ENCODE measurements around the gene IGFALS. TPM values are rescaled to one million over a fixed set of nuclear protein-coding genes. Genes with fewer than 3 reads are reported as not detected.

Gene IGFALS
- total RNA-seq, 1 donor from 2014 or later: 0.17 TPM

DNA sequence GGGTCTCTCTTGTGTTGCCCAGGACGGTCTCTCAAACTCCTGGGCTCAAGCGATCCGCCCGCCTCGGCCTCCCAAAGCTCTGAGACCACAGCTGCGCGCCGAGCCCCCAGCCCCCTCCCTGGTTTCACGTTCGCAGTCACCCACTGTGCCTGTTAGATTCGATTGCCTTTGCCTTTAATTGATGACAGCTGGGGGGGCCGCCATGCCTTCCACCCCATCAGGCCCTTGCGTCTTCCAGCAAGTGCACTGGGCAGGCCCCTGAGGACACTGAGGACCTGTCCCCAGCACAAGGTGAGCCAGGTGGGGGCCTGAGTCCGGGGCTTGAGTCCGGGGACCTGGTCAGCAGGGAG lies 3.3 kb downstream of the IGFALS start:
- Mint-ChIP-seq H3K4me3 (no peak overlapping the region), H3K4me1 (ENCODE audit: unreplicated experiment) (no peaks in the 10 kb centered on the region), H3K27ac (no peak overlapping the region), H3K9me3 (no peaks in the 10 kb centered on the region), H3K36me3 (no peaks in the 10 kb centered on the region), H3K27me3 (no peaks in the 10 kb centered on the region)
- TF ChIP-seq, protein P1, sequence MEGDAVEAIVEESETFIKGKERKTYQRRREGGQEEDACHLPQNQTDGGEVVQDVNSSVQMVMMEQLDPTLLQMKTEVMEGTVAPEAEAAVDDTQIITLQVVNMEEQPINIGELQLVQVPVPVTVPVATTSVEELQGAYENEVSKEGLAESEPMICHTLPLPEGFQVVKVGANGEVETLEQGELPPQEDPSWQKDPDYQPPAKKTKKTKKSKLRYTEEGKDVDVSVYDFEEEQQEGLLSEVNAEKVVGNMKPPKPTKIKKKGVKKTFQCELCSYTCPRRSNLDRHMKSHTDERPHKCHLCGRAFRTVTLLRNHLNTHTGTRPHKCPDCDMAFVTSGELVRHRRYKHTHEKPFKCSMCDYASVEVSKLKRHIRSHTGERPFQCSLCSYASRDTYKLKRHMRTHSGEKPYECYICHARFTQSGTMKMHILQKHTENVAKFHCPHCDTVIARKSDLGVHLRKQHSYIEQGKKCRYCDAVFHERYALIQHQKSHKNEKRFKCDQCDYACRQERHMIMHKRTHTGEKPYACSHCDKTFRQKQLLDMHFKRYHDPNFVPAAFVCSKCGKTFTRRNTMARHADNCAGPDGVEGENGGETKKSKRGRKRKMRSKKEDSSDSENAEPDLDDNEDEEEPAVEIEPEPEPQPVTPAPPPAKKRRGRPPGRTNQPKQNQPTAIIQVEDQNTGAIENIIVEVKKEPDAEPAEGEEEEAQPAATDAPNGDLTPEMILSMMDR (conservative IDR thresholded peaks at IDR 0.05): no peak
- DNase-seq (ENCODE audit: extremely low spot score, unreplicated experiment): no peak

DNA sequence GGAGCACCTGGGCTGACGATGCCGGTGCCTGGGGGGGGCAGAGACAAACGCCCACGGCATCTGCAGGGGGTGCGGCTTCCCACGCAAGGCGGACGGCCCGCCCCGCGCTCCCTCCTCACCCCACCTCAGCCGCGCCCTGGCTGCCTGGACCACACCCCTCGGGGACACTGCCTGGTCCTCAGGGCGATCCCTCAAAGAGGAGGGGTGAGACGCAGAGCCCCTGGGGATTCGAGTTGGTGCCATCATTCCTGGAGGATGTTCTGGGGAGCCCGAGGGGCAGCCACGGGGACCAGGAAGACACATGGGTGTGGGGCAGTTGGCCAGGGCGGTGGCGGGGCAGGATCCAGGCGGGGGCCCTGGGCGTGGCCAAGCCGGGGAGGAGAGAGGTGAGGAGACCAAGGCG lies 3.9 kb downstream of the IGFALS start:
- Mint-ChIP-seq H3K27me3 (no peaks in the 10 kb centered on the region), H3K4me1 (ENCODE audit: unreplicated experiment) (no peaks in the 10 kb centered on the region), H3K9me3 (no peaks in the 10 kb centered on the region), H3K27ac (no peak overlapping the region), H3K4me3 (no peak overlapping the region), H3K36me3 (no peaks in the 10 kb centered on the region)
- TF ChIP-seq, protein P1 (conservative IDR thresholded peaks at IDR 0.05): no peak
- no peak for DNase-seq (ENCODE audit: extremely low spot score, unreplicated experiment)

DNA sequence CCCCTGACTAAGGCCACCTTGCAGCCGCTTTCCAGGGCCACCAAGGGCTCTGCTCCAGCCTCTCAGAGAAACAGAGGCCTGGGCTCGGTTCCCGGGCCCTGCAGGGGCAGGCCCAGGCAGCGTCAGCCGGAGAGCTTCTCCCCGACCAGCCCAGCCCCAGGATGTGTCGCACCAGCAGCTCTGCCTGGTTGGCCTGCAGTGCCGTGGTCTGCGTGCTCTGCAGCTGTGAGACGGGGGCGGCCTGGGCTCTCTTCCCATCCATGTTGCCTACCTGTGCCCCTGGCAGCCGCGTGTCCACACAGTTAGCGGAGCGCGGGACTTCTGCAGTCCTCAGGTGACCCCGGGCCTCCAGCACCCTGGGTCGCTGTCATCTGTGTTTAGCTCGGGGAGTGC lies 4.8 kb downstream of the IGFALS start:
- Mint-ChIP-seq H3K27me3 (no peaks in the 10 kb centered on the region), H3K4me1 (ENCODE audit: unreplicated experiment) (no peaks in the 10 kb centered on the region), H3K9me3 (no peaks in the 10 kb centered on the region), H3K36me3 (no peaks in the 10 kb centered on the region), H3K27ac (no peak overlapping the region), H3K4me3 (no peak overlapping the region)
- DNase-seq (ENCODE audit: extremely low spot score, unreplicated experiment): no peak
- TF ChIP-seq, protein P1 (conservative IDR thresholded peaks at IDR 0.05): no peak

DNA sequence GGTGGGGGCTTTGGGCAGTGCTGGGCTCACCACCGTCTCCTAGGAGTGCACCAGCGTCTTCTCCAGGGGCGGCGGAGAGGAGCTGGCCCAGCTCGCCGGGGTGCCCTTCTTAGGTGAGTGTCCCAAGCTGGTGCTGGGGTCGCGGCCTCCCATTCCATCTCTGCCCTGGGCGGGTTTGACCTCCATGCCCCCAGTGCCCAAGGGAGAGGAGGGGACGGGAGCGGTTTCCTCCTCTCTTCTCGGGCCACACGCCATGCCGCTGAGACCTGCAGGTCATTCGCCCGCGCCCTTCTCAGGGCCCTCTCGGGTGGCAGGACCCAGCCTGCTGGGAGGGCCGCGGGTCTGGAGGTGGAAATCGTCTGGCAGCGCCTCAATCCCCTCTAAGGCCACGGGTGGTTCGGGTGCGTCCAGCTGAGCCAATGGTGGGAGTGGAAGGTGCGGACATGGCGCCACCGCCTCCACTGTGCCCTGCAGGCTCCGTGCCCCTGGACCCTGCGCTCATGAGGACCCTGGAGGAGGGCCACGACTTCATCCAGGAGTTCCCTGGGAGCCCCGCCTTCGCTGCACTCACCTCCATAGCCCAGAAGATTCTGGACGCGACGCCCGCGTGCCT lies 5.3 kb downstream of the IGFALS start:
- H3K4me3 Mint-ChIP-seq: no peak overlapping the region
- peaks cover 3% of the 10 kb centered on the region for H3K4me1 Mint-ChIP-seq (ENCODE audit: unreplicated experiment)
- no peak overlapping the region for H3K27ac Mint-ChIP-seq
- H3K9me3 Mint-ChIP-seq: no peaks in the 10 kb centered on the region
- peaks cover 2% of the 10 kb centered on the region for H3K36me3 Mint-ChIP-seq
- H3K27me3 Mint-ChIP-seq: no peaks in the 10 kb centered on the region
- TF ChIP-seq, protein P1 (conservative IDR thresholded peaks at IDR 0.05): no peak
- no peak for DNase-seq (ENCODE audit: extremely low spot score, unreplicated experiment)

DNA sequence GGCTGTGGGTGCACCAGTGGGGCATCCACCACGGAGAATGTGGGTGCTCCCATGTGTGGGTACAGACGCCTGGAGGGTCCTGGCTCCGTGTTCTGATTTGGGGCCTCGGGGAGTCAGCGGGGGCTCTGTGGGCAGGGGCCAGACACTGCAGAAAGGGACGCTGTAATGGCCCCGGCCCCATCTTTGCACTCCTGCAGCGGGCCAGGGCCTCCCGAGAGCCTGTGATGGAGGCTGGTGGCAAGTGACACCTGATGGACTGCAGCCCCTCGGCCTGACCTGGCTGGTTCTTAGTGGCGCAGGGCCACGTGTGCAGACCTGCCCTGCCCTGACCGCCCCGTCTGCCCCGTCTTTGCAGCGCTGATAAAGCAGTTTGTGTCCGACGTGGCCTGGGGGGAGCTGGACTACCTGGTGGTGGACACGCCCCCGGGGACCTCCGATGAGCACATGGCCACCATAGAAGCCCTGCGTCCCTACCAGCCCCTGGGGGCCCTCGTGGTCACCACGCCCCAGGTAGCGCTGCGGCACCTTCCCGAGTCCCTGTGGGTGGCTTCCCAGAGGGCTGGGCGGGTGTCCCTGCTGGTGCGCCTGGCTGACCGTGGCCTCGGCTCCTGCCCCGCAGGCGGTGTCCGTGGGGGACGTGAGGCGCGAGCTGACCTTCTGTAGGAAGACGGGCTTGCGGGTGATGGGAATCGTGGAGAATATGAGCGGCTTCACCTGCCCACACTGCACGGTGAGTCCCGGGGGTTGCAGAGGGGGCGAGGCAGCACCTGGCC lies 6.0 kb downstream of the IGFALS start:
- no peak for DNase-seq (ENCODE audit: extremely low spot score, unreplicated experiment)
- TF ChIP-seq, protein P1 (conservative IDR thresholded peaks at IDR 0.05): no peak
- Mint-ChIP-seq H3K9me3 (no peaks in the 10 kb centered on the region), H3K27ac (no peak overlapping the region), H3K4me1 (ENCODE audit: unreplicated experiment) (peaks cover 4% of the 10 kb centered on the region), H3K36me3 (peaks cover 3% of the 10 kb centered on the region), H3K4me3 (no peak overlapping the region), H3K27me3 (no peaks in the 10 kb centered on the region)
